ENCODE measurements around the gene ADAM11. TPM values are rescaled to one million over a fixed set of nuclear protein-coding genes. Genes with fewer than 3 reads are reported as not detected.

ADAM11 gene
- total and polyA plus RNA-seq, 3 experiments from 2014 or later: 0.35 to 0.71 TPM; not detected in 1

GRCh38 chr17:44788139-44788538 lies 29.4 kb downstream of the ADAM11 start:
- DNase-seq: no peak
- Histone ChIP-seq H3K27me3 (ENCODE audit: insufficient read depth, low read length, poor library complexity, severe bottlenecking) (no peaks in the 10 kb centered on the region), H3K36me3 (ENCODE audit: insufficient read depth, low read length) (no peaks in the 10 kb centered on the region), H3K9me3 (ENCODE audit: low read length) (no peaks in the 10 kb centered on the region), H3K4me1 (ENCODE audit: insufficient read depth, low read length) (no peaks in the 10 kb centered on the region), H3K27ac (ENCODE audit: low read depth, low read length) (no peak overlapping the region), H3K4me3 (ENCODE audit: low read length) (no peak overlapping the region)
- Mint-ChIP-seq H3K27me3 (peaks cover 3% of the 10 kb centered on the region in 2 donors), H3K27ac (no peak overlapping the region), H3K36me3 (no peaks in the 10 kb centered on the region), H3K9me3 (no peaks in the 10 kb centered on the region), H3K4me3 (no peak overlapping the region), H3K4me1 (no peaks in the 10 kb centered on the region)
- CTCF ChIA-PET: no interaction called here
- POLR2A ChIA-PET: no interaction called here

- Histone ChIP-seq H3K27me3 (ENCODE audit: insufficient read depth, low read length, poor library complexity, severe bottlenecking) (no peaks in the 10 kb centered on the region), H3K27ac (ENCODE audit: low read depth, low read length) (no peak overlapping the region), H3K4me1 (ENCODE audit: insufficient read depth, low read length) (no peaks in the 10 kb centered on the region), H3K9me3 (ENCODE audit: low read length) (no peaks in the 10 kb centered on the region), H3K36me3 (ENCODE audit: insufficient read depth, low read length) (no peaks in the 10 kb centered on the region), H3K4me3 (ENCODE audit: low read length) (no peak overlapping the region)
- peaks cover 1 to 13% of the 10 kb centered on the region in 2 donors for H3K27me3 Mint-ChIP-seq
- H3K4me1 Mint-ChIP-seq: no peaks in the 10 kb centered on the region
- no peak overlapping the region for H3K4me3 Mint-ChIP-seq
- no peak overlapping the region for H3K27ac Mint-ChIP-seq
- CTCF ChIA-PET: interaction anchor here (1.1 kb wide), 1 partner anchor 12 kb away, joined by 3 read pairs; no protein-coding TSS in a partner anchor
- H3K9me3 Mint-ChIP-seq: no peaks in the 10 kb centered on the region
- no peaks in the 10 kb centered on the region for H3K36me3 Mint-ChIP-seq
- POLR2A ChIA-PET: no interaction called here
- no peak for DNase-seq
These were observed 33.5 kb downstream of the ADAM11 start for GRCh38 chr17:44792276-44792675.

GRCh38 chr17:44793885-44794842 lies 35.4 kb downstream of the ADAM11 start:
- Mint-ChIP-seq H3K36me3 (no peaks in the 10 kb centered on the region), H3K4me1 (no peaks in the 10 kb centered on the region), H3K27me3 (peaks cover 2 to 15% of the 10 kb centered on the region in 2 donors), H3K9me3 (no peaks in the 10 kb centered on the region), H3K27ac (no peak overlapping the region), H3K4me3 (no peak overlapping the region)
- no peak for DNase-seq
- no peaks in the 10 kb centered on the region for H3K9me3 ChIP-seq (ENCODE audit: low read length)
- no peaks in the 10 kb centered on the region for H3K27me3 ChIP-seq (ENCODE audit: insufficient read depth, low read length, poor library complexity, severe bottlenecking)
- ChIA-PET POLR2A (no interaction called here), CTCF (interaction anchor here (0.6 to 1.0 kb wide), 2 partner anchors 71 to 227 kb away, joined by 3 read pairs; no protein-coding TSS in a partner anchor)
- no peak overlapping the region for H3K4me3 ChIP-seq (ENCODE audit: low read length)
- no peaks in the 10 kb centered on the region for H3K4me1 ChIP-seq (ENCODE audit: insufficient read depth, low read length)
- no peaks in the 10 kb centered on the region for H3K36me3 ChIP-seq (ENCODE audit: insufficient read depth, low read length)
- no peak overlapping the region for H3K27ac ChIP-seq (ENCODE audit: low read depth, low read length)

- no peaks in the 10 kb centered on the region for H3K36me3 ChIP-seq (ENCODE audit: insufficient read depth, low read length)
- Mint-ChIP-seq H3K4me1 (no peaks in the 10 kb centered on the region), H3K4me3 (no peak overlapping the region), H3K9me3 (no peaks in the 10 kb centered on the region), H3K36me3 (no peaks in the 10 kb centered on the region), H3K27ac (no peak overlapping the region), H3K27me3 (peaks cover 2 to 15% of the 10 kb centered on the region in 2 donors)
- ChIA-PET POLR2A (no interaction called here), CTCF (interaction anchor here (1.0 kb wide), 1 partner anchor 70 kb away, joined by 3 read pairs; no protein-coding TSS in a partner anchor)
- H3K27me3 ChIP-seq (ENCODE audit: insufficient read depth, low read length, poor library complexity, severe bottlenecking): no peaks in the 10 kb centered on the region
- no peak for DNase-seq
- no peak overlapping the region for H3K27ac ChIP-seq (ENCODE audit: low read depth, low read length)
- H3K4me3 ChIP-seq (ENCODE audit: low read length): no peak overlapping the region
- H3K4me1 ChIP-seq (ENCODE audit: insufficient read depth, low read length): no peaks in the 10 kb centered on the region
- no peaks in the 10 kb centered on the region for H3K9me3 ChIP-seq (ENCODE audit: low read length)
These were observed 36.1 kb downstream of the ADAM11 start for GRCh38 chr17:44794851-44795413.

GRCh38 chr17:44795421-44795820 lies 36.6 kb downstream of the ADAM11 start:
- CTCF ChIA-PET: no interaction called here
- Mint-ChIP-seq H3K4me3 (no peak overlapping the region), H3K9me3 (no peaks in the 10 kb centered on the region), H3K4me1 (no peaks in the 10 kb centered on the region), H3K27me3 (peaks cover 2 to 16% of the 10 kb centered on the region in 2 donors), H3K27ac (no peak overlapping the region), H3K36me3 (no peaks in the 10 kb centered on the region)
- Histone ChIP-seq H3K9me3 (ENCODE audit: low read length) (no peaks in the 10 kb centered on the region), H3K4me3 (ENCODE audit: low read length) (no peak overlapping the region), H3K36me3 (ENCODE audit: insufficient read depth, low read length) (no peaks in the 10 kb centered on the region), H3K27ac (ENCODE audit: low read depth, low read length) (no peak overlapping the region), H3K4me1 (ENCODE audit: insufficient read depth, low read length) (no peaks in the 10 kb centered on the region), H3K27me3 (ENCODE audit: insufficient read depth, low read length, poor library complexity, severe bottlenecking) (no peaks in the 10 kb centered on the region)
- POLR2A ChIA-PET: no interaction called here
- no peak for DNase-seq

GRCh38 chr17:44795928-44796327 lies 37.1 kb downstream of the ADAM11 start:
- no peaks in the 10 kb centered on the region for H3K4me1 ChIP-seq (ENCODE audit: insufficient read depth, low read length)
- no peak overlapping the region for H3K4me3 ChIP-seq (ENCODE audit: low read length)
- H3K9me3 ChIP-seq (ENCODE audit: low read length): no peaks in the 10 kb centered on the region
- peaks cover 2 to 17% of the 10 kb centered on the region in 2 donors for H3K27me3 Mint-ChIP-seq
- H3K4me1 Mint-ChIP-seq: no peaks in the 10 kb centered on the region
- H3K27me3 ChIP-seq (ENCODE audit: insufficient read depth, low read length, poor library complexity, severe bottlenecking): no peaks in the 10 kb centered on the region
- DNase-seq: no peak
- no peaks in the 10 kb centered on the region for H3K9me3 Mint-ChIP-seq
- no peak overlapping the region for H3K4me3 Mint-ChIP-seq
- ChIA-PET CTCF (no interaction called here), POLR2A (no interaction called here)
- no peak overlapping the region for H3K27ac ChIP-seq (ENCODE audit: low read depth, low read length)
- no peaks in the 10 kb centered on the region for H3K36me3 ChIP-seq (ENCODE audit: insufficient read depth, low read length)
- H3K27ac Mint-ChIP-seq: no peak overlapping the region
- H3K36me3 Mint-ChIP-seq: no peaks in the 10 kb centered on the region

GRCh38 chr17:44796731-44797130 lies 37.9 kb downstream of the ADAM11 start:
- Histone ChIP-seq H3K9me3 (ENCODE audit: low read length) (no peaks in the 10 kb centered on the region), H3K4me1 (ENCODE audit: insufficient read depth, low read length) (no peaks in the 10 kb centered on the region), H3K36me3 (ENCODE audit: insufficient read depth, low read length) (no peaks in the 10 kb centered on the region), H3K4me3 (ENCODE audit: low read length) (no peak overlapping the region), H3K27me3 (ENCODE audit: insufficient read depth, low read length, poor library complexity, severe bottlenecking) (no peaks in the 10 kb centered on the region), H3K27ac (ENCODE audit: low read depth, low read length) (no peak overlapping the region)
- POLR2A ChIA-PET: no interaction called here
- Mint-ChIP-seq H3K4me3 (no peak overlapping the region), H3K27me3 (peaks cover 2 to 17% of the 10 kb centered on the region in 2 donors), H3K9me3 (no peaks in the 10 kb centered on the region), H3K27ac (no peak overlapping the region), H3K36me3 (no peaks in the 10 kb centered on the region), H3K4me1 (no peaks in the 10 kb centered on the region)
- no peak for DNase-seq
- CTCF ChIA-PET: no interaction called here

GRCh38 chr17:44797802-44798201 lies 39.0 kb downstream of the ADAM11 start:
- no peaks in the 10 kb centered on the region for H3K9me3 Mint-ChIP-seq
- Histone ChIP-seq H3K27me3 (ENCODE audit: insufficient read depth, low read length, poor library complexity, severe bottlenecking) (no peaks in the 10 kb centered on the region), H3K27ac (ENCODE audit: low read depth, low read length) (no peak overlapping the region), H3K4me3 (ENCODE audit: low read length) (no peak overlapping the region), H3K9me3 (ENCODE audit: low read length) (no peaks in the 10 kb centered on the region), H3K4me1 (ENCODE audit: insufficient read depth, low read length) (no peaks in the 10 kb centered on the region), H3K36me3 (ENCODE audit: insufficient read depth, low read length) (no peaks in the 10 kb centered on the region)
- no peaks in the 10 kb centered on the region for H3K36me3 Mint-ChIP-seq
- no peak for DNase-seq
- H3K27ac Mint-ChIP-seq: no peak overlapping the region
- ChIA-PET POLR2A (no interaction called here), CTCF (interaction anchor here (1.6 kb wide), 1 partner anchor 22 kb away, joined by 5 read pairs; no protein-coding TSS in a partner anchor)
- no peak overlapping the region for H3K4me3 Mint-ChIP-seq
- peaks cover 2 to 17% of the 10 kb centered on the region in 2 donors for H3K27me3 Mint-ChIP-seq
- H3K4me1 Mint-ChIP-seq: no peaks in the 10 kb centered on the region
